SKM-1 (cell line): ENCODE results near the gene PTPRF.

Experiments used
- DNase-seq: peaks from one replicate; lab custom pipeline; 2025; ENCODE audit not compliant: unreplicated experiment; lab: John Stamatoyannopoulos, UW

PTPRF gene

GRCh38 chr1:43653339-43653738 is 122.7 kb downstream of the PTPRF start:
- DNase-seq = no peak

- DNase-seq = no peak
These were observed 123.2 kb downstream of the PTPRF start for GRCh38 chr1:43653893-43654292.

- DNase-seq = no peak
These were observed 125.3 kb downstream of the PTPRF start for GRCh38 chr1:43655953-43656352.

GRCh38 chr1:43659212-43660166 is 128.8 kb downstream of the PTPRF start:
- no peak for DNase-seq

GRCh38 chr1:43660355-43660754 is 129.7 kb downstream of the PTPRF start:
- DNase-seq = no peak

- no peak for DNase-seq
These were observed 133.7 kb downstream of the PTPRF start for GRCh38 chr1:43664369-43664768.

GRCh38 chr1:43666608-43667007 is 135.9 kb downstream of the PTPRF start:
- no peak for DNase-seq

GRCh38 chr1:43668956-43669355 is 138.3 kb downstream of the PTPRF start:
- no peak for DNase-seq

- DNase-seq = no peak
These were observed 139.2 kb downstream of the PTPRF start for GRCh38 chr1:43669878-43670277.

- DNase-seq = no peak
These were observed 140.5 kb downstream of the PTPRF start for GRCh38 chr1:43671193-43671592.

- no peak for DNase-seq
These were observed 141.1 kb downstream of the PTPRF start for GRCh38 chr1:43671626-43672330.

GRCh38 chr1:43673261-43673660 is 142.6 kb downstream of the PTPRF start:
- DNase-seq = no peak
